Measurements from ENCODE around the gene C2CD3.

DNA sequence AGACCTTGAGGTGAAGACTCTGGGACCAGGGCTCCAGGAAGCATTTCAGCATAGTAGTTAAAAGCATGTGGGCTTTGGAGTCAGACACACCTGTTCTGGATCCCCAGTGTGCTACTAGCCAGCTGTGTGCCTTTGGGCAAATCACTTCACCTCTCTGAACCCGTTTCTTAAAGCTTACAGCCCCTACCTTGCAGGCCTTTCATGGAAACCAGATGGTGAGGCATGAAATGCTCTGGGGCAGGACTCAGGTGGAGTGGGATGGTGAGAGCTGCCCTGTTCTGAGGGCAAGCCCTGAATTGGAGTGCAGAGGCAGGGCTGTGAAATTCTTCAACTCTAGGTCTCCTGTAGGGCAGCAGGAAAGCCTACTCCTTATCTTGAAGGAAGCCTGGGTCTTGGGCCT lies 198.6 kb downstream of the C2CD3 start:
- TF ChIP-seq, protein P1, sequence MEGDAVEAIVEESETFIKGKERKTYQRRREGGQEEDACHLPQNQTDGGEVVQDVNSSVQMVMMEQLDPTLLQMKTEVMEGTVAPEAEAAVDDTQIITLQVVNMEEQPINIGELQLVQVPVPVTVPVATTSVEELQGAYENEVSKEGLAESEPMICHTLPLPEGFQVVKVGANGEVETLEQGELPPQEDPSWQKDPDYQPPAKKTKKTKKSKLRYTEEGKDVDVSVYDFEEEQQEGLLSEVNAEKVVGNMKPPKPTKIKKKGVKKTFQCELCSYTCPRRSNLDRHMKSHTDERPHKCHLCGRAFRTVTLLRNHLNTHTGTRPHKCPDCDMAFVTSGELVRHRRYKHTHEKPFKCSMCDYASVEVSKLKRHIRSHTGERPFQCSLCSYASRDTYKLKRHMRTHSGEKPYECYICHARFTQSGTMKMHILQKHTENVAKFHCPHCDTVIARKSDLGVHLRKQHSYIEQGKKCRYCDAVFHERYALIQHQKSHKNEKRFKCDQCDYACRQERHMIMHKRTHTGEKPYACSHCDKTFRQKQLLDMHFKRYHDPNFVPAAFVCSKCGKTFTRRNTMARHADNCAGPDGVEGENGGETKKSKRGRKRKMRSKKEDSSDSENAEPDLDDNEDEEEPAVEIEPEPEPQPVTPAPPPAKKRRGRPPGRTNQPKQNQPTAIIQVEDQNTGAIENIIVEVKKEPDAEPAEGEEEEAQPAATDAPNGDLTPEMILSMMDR (IDR thresholded peaks at IDR 0.05; ENCODE audit: insufficient read depth, low read depth, low read length) = no peak
- no peak for TF ChIP-seq EZH2 (IDR thresholded peaks at IDR 0.05; ENCODE audit: insufficient read depth, low read length)

Measured in astrocyte (in vitro differentiated cells and primary cell).